GM21717 (cell line): Measurements from ENCODE around the gene ZBTB38.

Experiments used
- ATAC-seq: cut with Tn5 transposase; IDR thresholded peaks from one replicate; pipeline ENCODE4 v1.9.1; 2021; ENCODE audit warnings: mild to moderate bottlenecking, moderate library complexity; ENCODE audit not compliant: unreplicated experiment

The ZBTB38 gene

DNA sequence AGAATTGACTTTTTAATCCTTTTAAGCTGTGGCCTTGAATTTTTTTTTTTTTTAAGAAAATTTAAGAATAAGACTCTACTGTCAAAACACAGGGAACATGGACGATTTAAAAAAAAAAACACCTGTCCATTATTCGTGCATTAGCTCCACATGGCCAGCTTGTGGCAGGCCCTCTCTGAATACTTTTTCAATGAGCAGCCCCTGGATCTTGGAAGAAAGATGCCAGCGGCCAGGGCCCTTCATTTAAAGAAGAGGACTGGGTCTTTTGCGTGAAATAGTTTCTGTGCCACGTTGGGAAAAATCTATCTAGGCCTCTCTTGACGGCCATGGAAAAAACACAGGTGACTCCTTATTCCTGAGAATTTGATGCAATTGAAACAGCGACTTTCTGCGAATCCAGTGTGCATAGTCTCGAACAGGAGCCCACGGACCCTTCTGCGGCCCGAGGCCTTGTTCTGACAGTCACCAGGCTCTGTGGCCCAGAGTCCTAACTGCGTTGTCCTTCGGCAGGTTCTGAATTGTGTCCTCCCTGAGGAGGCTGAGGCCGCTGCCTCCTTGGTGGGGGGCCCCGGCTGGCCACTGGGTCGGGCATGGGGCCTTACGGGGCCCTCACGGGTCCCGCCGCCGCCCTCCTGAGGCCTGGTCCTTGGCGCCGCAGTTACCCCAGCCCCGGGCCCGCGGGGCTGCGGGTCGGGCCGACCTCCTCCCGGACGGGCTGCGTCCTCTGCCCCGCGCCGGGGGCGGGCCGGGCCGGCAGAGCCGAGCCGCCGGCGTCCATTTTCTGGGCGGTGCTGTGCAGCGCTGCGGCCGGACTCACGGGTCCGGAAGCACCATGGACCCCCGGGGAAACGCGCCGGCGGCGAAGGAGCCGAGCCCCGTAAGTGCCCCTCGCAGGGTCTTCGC, 33.5 kb downstream of the ZBTB38 start:
- peak; percentile 45 for ATAC-seq

DNA sequence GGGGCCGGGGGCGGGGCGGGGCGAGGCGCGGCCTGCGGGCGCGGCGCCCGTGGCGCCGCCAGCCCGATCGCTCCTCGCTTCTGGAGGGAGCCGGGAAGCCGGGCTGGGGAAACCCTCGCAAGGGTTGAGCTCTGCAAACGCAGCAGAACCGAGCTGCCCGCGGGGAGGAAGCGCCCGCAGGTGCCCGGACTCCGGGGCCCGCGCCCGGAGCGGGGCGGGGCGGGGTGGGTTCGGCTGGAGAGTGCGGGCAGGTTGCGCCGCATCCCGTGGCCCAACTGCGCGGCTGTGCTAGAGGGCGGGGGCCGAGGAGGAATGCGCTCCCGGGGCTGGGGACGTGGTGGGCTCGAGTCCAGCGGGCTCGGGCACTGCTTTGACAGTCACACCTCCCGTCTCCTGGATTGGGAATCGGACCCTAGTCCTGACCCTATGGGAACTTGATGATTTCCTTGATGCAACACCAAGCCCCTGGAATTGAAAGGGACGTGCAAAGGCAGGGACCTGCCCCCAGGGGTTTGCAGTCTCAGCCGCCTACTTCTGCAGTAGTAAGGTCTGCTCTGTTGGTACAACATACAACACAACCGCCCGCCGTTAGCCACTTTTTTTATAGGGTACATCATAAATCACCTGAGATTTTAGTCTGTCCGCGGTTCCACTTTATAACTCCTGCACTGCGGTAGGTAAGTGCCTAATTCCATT, 34.3 kb downstream of the ZBTB38 start:
- ATAC-seq: peak; percentile 33

DNA sequence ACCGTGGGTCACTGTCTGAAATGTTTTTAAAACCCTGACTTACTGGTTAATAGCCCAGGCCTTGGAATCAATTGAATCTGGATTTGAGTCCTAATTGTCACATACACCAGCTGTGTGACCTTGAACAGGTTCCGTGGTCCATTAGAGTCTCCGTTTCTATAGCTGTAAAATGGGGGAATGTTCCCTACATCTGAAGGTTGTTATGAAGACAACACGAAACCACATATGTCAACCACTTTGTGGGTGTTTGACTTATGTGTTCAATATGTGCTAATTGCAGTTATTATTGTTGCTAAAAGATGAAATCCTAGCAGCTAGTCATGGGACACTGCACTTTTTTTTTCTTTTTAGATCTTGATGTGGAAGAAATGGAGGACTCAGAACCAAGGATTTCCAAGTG, 35.3 kb downstream of the ZBTB38 start:
- no peak for ATAC-seq

DNA sequence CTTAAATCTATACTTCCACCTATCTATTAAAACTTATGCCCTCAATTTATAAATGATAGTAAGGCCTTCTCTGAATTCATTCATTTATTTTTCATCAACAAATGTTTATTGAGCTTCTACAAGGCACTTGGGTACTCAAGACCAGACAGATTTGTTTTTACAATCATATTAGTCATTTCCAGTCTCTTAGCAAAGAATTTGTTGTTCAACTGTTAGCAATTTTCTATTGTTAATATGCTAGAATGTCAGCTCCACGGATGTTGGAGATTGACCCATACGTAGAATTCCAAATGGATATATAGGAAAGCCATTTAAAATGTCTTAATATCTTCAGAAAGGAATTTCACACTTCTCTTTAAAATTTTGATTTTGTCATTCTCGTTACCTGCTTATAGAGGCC, 36.7 kb downstream of the ZBTB38 start:
- ATAC-seq: no peak

DNA sequence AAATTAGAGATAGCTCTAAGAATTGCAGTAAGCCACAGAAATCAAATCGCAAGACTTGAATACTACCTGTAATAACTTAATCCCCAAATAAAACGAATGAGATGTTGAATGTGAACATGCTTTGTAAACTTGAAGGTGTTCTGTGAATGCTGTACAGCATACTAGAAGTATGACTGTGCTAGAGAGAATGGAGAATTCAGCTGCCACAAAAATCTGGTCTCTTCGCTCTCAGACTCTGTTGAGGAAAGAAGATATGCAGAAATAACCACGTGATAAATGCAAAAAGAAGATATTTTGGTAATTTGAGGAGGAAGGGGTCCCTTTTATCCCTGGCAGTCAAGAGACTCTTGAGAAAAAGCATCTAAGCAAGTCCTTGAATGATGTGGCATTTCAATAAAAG, 37.3 kb downstream of the ZBTB38 start:
- no peak for ATAC-seq

DNA sequence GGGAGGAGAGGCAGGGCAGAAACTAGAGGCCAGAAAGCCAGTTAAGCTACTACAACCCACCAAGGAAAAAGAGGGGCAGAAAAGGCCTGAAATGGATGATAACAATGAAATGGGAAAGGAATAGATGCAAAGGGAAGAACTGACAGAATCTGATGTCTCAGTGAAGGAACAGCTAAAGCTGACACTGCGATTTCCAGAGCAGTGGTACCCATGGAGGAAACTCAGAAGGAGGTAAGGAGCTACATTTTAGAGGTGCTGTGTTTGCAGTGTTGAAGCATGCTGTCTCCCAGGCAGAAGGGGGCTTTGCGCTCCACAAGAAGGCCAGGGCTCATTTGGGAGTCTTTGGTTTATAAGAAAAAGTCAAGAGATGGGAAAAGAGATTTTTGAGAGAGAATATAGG, 38.0 kb downstream of the ZBTB38 start:
- no peak for ATAC-seq

DNA sequence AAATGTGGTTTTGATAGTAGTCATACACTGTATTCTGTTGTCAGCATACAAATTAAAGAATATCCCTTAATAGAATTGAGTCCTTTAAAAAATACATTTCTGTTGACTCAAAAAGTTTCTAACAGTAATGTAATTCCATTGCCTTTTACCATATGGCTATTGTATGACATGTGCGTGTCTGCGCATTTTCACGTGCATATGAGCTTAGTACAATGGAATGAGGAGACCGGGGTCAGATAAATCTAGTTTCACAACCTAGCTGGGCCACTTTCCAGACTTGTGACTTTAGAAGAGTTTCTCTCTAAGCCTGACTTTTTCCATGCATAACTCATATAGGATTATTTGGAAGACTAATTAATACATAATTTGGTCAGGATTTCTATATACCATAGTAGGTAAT, 38.7 kb downstream of the ZBTB38 start:
- ATAC-seq: no peak

DNA sequence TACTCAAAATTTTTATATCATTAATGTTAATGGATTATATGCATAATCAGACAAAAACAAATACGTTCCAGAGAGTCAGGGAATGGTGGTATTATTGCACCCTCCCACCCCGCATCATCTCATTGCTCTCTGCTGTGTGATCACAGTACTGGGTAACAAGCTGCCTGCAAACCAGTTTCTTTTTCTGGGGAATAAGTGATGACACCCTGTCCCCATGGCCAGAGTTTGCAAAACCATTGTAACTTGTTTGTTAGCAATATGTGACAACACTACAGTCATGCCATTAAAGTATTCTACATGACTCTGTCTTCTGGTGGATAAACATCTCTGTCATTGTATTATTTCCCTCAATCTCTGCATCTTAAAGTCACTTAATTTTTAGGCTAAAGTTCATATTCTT, 39.5 kb downstream of the ZBTB38 start:
- ATAC-seq: no peak

DNA sequence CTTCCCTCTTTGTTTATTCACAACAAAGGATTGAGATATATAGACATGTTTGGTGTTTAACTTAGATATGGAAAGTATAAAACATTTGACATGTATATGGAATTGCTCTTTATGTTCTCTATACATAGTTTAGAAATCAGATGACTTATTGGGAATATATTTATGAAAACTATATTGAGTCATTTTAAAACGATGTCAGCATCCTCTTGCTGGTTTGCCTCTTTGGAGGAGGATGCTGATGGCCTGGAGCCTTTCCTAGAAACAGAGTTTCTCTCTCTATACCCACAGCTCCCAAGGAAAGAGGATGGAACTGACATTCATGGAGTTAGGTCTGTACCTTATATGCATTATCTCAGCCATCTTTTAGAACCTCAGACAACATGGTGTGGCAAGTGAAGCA, 40.3 kb downstream of the ZBTB38 start:
- no peak for ATAC-seq

DNA sequence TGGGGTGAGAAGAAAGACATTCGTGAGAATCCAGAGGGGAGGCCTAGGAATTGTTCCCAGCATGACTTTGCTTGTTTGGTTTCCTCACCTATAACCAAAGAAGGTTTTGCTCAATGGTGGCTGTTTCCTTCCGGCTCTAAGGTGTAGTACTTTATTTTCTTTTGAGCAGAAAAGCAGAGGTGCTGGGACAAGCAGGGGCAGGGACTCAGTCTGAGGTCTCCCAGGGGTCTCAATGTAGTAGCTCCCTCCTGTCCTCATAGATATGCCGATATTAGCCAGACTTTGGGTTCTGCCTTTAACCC, 41.6 kb downstream of the ZBTB38 start:
- ATAC-seq: no peak

DNA sequence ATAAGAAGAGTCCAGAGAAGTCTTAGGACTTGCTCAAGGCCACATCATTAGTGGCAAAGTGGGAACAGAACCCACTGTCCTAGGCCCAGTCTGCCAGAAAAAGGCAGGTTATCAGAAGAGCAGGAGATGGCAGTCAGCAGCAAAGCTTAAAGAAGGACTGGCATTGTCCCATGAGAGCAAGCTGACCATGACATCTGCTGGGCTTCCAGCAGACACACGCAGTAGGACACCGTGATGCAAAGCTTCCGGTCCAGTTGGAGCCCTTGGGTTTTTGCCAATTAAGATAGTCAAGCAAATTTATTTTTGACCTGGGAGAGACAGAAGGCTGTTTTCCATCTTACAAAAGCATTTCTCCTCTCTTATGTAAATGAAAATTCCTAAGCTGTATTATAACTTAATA, 42.1 kb downstream of the ZBTB38 start:
- no peak for ATAC-seq

DNA sequence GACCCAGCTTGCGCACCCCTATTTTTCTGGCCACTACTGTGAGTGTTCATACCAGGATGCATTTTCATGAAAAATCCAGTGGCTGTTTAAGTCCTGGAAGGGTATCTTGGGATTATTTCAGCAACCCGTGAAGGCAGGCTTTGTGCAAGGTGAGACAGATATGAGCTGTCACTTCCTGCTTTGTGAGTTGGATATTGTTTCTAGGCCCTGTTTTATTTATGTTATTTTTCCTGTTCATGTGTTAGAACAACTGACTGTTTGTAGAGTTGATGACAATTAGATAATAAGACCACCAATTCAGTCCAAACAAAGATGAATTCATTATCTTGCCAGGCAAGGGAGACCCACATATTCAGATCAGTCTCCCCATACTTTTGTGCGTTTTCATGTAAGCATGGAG, 42.5 kb downstream of the ZBTB38 start:
- no peak for ATAC-seq

DNA sequence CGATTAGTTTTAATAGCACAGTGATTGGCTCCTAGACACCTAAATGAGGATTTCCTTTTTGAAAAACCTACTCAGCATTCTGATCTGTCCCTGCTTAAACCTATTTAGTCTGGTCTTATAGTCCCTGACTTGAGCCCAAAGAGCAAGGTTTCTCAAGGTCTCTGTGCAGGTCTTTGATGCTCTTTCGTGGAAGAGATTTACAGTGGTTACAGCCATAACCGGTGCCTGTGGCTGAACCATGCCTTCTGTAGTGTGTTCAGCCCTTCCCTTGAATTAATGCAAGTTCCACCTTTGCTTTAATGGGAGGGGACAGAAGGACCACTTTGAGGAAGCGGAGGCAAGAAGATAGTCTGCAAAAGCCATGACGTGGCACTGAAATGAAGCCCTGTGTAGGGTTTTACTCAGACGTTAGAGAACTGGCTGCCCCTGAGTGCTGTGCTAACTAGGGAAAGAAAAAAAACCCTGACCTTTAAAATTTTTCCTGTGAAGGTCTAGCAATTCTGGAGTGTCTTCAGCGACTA, 43.0 kb downstream of the ZBTB38 start:
- ATAC-seq: peak; percentile 46

DNA sequence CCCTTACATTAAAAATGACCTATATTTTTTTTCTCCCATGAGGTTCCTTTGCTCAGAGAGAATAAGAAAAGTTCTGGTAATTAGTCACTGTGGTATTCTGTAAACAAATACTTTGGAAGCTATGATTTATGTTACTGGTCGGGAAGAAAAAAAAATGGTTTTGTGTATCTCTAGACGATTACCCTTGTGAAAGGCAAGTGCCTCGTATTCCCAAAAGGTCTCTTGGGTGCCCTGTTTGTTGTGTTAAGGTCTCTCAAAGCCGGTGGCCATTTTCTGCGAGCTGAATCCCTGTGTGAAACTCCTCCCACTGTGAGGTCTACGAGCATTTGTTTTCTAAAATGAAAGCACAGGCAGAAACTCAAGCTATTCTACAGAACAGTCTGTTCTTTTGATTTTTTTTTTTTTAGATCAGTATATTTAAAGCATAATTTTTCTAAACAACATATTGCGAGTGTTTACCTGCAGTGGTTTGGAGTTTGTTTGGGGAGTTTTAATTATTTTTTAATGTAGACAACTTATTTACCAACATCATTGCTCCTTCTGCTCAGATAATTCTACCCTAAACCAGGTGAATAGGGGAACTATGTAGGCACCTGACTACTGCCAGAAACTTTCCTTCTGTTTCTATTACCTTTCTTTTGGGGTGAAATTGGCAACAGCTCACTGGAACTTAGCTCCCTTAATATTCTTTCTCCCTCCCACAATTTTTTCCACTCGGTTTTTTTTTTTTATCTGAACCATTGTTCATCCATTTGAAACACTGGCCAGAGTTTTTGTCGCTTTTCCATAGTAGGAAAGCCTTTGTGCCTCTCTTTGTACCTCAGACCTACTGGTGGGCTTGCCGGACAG, 44.0 kb downstream of the ZBTB38 start:
- no peak for ATAC-seq

DNA sequence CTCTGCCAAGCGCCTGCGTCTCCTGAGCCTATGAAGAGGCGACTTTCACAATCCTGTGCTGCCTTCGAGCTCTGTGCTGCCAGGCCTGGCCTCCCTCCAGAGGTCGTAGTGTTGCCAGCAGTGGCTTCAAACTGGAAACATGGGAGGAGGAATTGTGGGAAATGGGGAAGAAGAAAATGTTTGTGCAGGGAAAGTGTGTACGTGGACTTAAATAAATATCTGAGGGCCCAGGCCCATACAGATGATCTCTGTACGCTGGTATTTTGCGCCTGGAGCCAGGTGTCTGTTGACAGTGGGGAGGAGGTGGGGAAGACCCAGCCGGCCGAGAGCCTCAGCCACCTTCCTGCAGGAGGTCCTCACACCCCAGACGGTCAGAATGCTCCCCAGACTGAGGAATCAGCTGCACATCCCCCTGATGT, 44.6 kb downstream of the ZBTB38 start:
- no peak for ATAC-seq

DNA sequence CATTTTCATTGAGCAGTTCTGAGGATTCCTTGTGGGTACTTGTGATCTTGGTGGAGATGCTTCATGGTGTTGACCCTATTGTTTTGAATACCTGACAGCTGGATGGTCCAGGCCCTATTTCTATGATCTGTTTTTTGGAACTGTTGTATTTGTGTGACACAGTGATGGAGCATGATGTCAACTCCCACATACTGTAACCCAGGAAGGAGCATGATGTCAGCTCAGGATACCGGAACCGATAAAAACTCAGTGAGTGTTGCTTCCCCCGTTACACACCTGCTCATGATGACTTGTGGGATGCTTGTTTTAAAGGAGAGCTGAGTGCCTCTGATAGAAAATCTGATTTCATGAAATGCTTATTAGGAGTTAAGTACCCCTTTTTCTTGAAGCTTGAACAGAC, 45.1 kb downstream of the ZBTB38 start:
- no peak for ATAC-seq

DNA sequence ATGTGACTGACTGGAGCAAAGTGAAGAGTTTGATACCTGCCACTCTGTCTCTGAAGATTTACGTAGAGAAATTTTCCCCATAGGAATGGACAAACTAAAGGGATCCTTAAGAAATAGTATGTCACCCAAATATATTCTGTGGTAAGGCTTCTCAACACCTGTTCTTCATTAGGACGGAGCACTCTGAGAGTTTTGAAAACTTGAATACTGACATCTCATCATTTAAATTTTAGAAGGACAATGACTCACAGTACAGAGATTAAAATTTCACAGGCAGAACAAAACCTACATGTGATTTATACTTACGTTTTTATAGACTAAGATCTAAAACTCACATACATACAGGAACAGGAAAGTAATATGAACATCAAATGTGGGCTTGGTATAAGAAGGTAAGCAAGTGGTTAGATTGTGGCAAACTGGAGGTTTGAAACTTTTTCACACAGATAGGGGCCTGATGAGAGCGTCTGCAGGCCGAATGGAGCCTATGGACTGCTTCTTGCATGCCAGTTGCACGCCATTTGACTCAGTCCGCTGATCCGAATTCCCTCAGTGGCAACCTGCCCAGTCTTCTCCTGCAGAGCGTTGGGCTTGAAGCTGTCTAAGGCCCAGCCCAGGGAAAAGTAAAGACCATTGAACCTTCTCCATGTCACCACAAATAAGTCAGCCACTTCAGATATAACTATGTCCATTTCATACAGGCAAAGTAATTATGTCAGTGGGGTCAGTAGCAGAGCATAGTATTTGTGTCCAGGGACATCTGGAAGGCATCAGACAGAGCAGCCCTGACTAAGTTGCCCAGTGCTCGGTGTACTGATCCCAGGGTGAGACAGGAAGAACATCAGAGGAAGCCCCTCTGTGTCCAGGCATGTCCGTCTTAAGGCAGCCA, 45.7 kb downstream of the ZBTB38 start:
- no peak for ATAC-seq

DNA sequence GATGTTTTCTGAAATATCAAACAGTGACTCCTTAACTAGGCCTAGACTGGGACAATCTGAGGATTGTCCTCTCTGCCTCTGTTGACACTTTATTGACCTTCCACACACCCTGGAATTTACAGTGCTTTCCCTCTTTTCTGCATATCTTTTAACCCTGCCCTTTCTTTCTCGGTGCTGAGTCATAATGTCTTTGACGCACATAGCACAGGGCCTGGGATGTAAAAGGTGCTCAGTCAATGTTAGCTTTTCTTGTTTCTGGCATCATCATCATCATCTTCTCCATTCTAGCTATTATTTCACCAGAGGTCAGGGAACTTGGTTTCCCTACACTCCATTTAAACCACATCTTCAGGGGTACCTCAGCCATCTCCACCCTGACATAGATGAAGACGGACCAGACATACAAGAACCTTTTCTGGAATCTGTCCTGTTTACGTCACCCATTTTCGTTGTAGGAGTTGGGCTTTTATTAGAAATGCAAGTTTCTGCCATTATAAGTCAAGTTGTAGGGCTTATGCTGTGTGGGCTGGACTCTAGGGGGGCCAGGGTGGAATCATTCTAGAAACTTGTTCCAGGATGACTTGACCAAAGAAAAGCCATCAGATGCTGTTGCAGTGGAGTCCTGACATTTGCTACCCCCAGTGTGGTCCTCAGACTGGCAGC, 46.6 kb downstream of the ZBTB38 start:
- ATAC-seq: no peak

DNA sequence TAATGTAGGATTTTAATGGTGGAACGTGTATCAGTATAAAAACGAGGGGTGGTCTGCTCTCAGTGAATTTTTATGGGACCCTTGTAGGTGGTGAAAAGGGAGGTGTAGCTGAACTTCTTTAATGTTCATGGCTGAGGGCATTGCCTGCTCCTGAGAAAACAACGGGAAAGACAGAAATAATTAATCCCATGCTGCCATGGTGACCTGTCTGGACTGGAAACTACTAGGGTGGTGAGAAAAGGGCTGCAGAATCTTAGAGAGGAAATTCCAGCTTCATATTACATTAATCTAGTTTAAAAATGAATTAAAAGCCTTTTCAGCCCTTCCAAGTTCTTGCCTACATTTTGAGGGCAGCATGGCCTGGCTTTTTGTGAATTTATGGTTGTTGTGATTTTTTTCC, 47.6 kb downstream of the ZBTB38 start:
- ATAC-seq: no peak
